ENCODE measurements around the gene CDIPT. TPM values are rescaled to one million over a fixed set of nuclear protein-coding genes. Genes with fewer than 3 reads are reported as not detected.

Gene CDIPT
- total RNA-seq, 1 donor from 2014 or later = 28.7 TPM

DNA sequence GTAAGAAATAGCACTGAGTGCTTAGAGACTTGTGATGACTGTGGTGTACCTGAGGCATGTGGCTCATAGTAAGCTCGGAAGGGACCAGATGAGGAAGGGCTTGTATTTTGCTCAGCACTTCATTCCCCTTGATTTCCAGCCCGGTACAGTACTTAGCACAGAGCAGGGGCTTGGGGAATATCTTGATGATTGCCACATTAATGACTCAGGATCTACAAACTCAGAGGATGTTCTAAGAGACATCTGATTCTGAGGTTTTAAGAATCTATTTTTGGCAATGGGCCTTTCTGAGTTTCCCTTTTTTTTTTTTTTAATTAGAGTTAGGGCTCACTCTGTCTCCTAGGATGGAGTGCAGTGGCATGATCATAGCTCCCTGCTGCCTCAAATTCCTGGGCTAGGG, 46.4 kb upstream of the CDIPT start:
- TF ChIP-seq, protein P1, sequence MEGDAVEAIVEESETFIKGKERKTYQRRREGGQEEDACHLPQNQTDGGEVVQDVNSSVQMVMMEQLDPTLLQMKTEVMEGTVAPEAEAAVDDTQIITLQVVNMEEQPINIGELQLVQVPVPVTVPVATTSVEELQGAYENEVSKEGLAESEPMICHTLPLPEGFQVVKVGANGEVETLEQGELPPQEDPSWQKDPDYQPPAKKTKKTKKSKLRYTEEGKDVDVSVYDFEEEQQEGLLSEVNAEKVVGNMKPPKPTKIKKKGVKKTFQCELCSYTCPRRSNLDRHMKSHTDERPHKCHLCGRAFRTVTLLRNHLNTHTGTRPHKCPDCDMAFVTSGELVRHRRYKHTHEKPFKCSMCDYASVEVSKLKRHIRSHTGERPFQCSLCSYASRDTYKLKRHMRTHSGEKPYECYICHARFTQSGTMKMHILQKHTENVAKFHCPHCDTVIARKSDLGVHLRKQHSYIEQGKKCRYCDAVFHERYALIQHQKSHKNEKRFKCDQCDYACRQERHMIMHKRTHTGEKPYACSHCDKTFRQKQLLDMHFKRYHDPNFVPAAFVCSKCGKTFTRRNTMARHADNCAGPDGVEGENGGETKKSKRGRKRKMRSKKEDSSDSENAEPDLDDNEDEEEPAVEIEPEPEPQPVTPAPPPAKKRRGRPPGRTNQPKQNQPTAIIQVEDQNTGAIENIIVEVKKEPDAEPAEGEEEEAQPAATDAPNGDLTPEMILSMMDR (IDR thresholded peaks at IDR 0.05) = no peak
- no peak overlapping the region for H3K27ac Mint-ChIP-seq
- H3K9me3 Mint-ChIP-seq = no peaks in the 10 kb centered on the region
- DNase-seq (no peak), ATAC-seq (ENCODE audit: low read depth) (no peak)
- intact Hi-C loops (cut with micrococcal nuclease) = no loop called here
- ChIA-PET CTCF (no interaction called here), POLR2A (no interaction called here)
- no peak overlapping the region for H3K4me3 Mint-ChIP-seq
- H3K4me1 Mint-ChIP-seq = no peaks in the 10 kb centered on the region
- peaks cover 19% of the 10 kb centered on the region for H3K36me3 Mint-ChIP-seq (ENCODE audit: low read depth)
- no peaks in the 10 kb centered on the region for H3K27me3 Mint-ChIP-seq

DNA sequence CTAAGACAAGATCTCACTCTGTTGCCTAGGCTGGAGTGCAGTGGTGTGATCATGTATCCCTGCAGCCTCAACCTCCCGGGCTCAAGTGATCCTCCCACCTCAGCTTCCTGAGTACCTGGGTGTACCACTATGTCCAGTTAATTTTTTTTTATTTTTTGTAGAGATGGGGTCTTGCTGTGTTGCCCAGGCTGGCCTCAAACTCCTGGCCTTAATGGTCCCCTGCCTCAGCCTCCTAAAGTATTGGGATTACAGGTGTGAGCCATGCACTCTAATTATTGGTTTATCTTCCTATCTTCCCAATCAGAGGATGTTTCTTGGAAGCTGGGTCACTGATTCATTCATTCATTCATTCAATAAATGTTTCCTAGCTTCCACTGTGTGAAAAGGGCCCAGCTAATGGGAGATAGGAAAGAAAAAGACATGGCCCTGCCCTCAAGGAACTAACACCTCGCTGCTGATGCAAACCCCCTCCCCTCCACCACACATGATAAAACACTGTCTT, 45.7 kb upstream of the CDIPT start:
- POLR2A ChIA-PET = no interaction called here
- TF ChIP-seq, protein P1 (IDR thresholded peaks at IDR 0.05) = no peak

DNA sequence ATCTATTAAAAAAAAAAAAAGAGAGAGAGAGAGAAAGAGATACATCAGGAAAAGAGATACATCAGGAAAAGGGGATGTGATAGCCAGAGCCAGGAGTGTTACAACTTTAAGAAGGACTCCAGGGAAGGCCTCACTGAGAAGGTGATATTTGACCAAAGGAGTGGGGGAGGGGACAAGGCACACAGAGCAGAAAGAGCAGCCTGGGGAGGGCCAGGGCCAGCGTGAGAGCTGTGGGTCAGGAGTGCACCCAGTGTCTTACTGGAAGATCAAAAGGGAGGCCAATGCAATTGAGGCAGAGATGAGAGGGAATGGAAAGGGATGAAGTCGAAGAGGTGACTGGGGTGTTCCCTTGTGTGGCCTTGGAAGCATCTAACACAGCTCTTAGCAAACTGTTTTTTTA, 44.9 kb upstream of the CDIPT start:
- H3K4me1 Mint-ChIP-seq = no peaks in the 10 kb centered on the region
- no peaks in the 10 kb centered on the region for H3K27me3 Mint-ChIP-seq
- H3K9me3 Mint-ChIP-seq = no peaks in the 10 kb centered on the region
- no peak for DNase-seq
- H3K4me3 Mint-ChIP-seq = no peak overlapping the region
- POLR2A ChIA-PET = interaction anchor here (0.6 kb wide), 1 partner anchor 21 kb away, joined by 3 read pairs; no protein-coding TSS in a partner anchor
- intact Hi-C loops (cut with micrococcal nuclease) = no loop called here
- CTCF ChIA-PET = no interaction called here
- H3K27ac Mint-ChIP-seq = no peak overlapping the region
- peaks cover 9% of the 10 kb centered on the region for H3K36me3 Mint-ChIP-seq (ENCODE audit: low read depth)
- TF ChIP-seq, protein P1 (IDR thresholded peaks at IDR 0.05) = no peak
- no peak for ATAC-seq (ENCODE audit: low read depth)

More for the DNA sequence above, 45.7 kb upstream of the CDIPT start:
- peaks cover 14% of the 10 kb centered on the region for H3K36me3 Mint-ChIP-seq (ENCODE audit: low read depth)
- intact Hi-C loops (cut with micrococcal nuclease) = no loop called here
- H3K27me3 Mint-ChIP-seq = no peaks in the 10 kb centered on the region
- no peak for DNase-seq
- no peak overlapping the region for H3K4me3 Mint-ChIP-seq
- no peak for ATAC-seq (ENCODE audit: low read depth)
- H3K27ac Mint-ChIP-seq = no peak overlapping the region
- CTCF ChIA-PET = no interaction called here
- H3K4me1 Mint-ChIP-seq = no peaks in the 10 kb centered on the region
- H3K9me3 Mint-ChIP-seq = no peaks in the 10 kb centered on the region

DNA sequence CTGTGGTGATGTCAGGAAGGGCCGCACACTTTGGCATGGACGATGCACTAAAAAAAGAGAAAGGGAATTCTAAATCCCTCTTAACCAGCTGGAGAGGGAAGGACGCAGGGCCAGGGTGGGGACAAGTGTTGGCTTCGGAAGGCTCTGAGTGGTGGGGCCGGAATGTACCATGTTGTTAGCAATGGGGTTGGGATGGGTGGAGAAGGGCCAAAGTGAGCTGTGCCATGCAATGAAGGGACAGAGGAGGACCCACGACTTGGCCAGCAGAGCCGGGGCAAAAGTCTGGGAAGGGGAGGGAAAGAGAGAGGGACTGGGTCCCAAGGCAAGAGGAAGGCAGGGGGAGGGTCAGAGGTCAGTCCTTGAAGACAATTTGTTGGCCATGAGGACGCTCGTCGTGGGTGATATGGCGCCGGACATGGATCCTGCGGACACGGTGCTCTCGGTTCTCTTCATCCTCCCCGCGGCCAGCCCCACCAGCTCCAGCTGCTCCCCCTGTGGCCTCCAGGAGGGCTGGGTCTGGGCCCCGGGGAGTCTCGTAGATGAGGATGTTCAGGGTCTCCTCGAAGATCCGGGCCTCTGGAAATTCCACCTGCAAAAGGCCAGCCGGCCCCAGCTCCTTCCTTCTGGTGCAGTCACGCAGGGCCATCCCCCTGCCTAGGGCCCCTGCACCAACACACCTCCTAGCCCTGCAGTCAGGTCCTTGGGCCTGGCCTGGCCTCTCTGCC, 43.7 kb upstream of the CDIPT start:
- Mint-ChIP-seq H3K9me3 (no peaks in the 10 kb centered on the region), H3K36me3 (ENCODE audit: low read depth) (peaks cover 8% of the 10 kb centered on the region), H3K4me1 (no peaks in the 10 kb centered on the region), H3K4me3 (no peak overlapping the region), H3K27ac (no peak overlapping the region), H3K27me3 (peaks cover 3% of the 10 kb centered on the region)
- TF ChIP-seq, protein P1 (IDR thresholded peaks at IDR 0.05) = no peak
- intact Hi-C loops (cut with micrococcal nuclease) = no loop called here
- DNase-seq = no peak
- POLR2A ChIA-PET = no interaction called here
- CTCF ChIA-PET = no interaction called here
- ATAC-seq (ENCODE audit: low read depth) = no peak

DNA sequence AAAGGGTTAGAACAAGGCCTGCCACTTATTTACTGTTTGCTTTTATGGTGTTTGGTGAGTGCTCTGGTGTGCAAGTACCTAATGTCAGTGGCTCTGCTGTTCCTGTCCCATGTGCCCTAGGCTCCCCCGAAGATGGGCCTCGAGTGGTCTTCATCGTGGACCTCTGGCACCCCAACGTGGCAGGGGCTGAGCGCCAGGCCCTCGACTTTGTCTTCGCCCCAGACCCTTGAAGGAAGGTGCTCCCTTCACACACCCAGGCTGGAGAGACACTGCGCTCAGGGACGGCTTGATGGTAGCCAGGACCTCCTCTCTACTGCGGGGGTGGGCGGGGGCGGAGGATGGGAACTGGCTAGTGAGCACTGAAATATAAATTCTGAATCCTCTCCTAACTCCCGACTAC, 42.6 kb upstream of the CDIPT start:
- TF ChIP-seq, protein P1 (IDR thresholded peaks at IDR 0.05) = no peak
- peaks cover 5% of the 10 kb centered on the region for H3K27me3 Mint-ChIP-seq

More for the DNA sequence above, 42.6 kb upstream of the CDIPT start:
- H3K9me3 Mint-ChIP-seq = no peaks in the 10 kb centered on the region
- no peak for DNase-seq
- intact Hi-C loops (cut with micrococcal nuclease) = no loop called here
- CTCF ChIA-PET = no interaction called here
- H3K4me3 Mint-ChIP-seq = no peak overlapping the region
- peaks cover 8% of the 10 kb centered on the region for H3K36me3 Mint-ChIP-seq (ENCODE audit: low read depth)
- ATAC-seq (ENCODE audit: low read depth) = no peak
- peaks cover 1% of the 10 kb centered on the region for H3K4me1 Mint-ChIP-seq
- POLR2A ChIA-PET = no interaction called here
- H3K27ac Mint-ChIP-seq = no peak overlapping the region
